ENCODE measurements around the gene TMEM208. TPM values are rescaled to one million over a fixed set of nuclear protein-coding genes. Genes with fewer than 3 reads are reported as not detected.

The TMEM208 gene
- total RNA-seq, 1 experiment from 2014 or later: 37.1 TPM

- DNase-seq (ENCODE audit: low read depth): no peak
Observed at GRCh38 chr16:67250045-67250327, 23.1 kb downstream of the TMEM208 start.

- DNase-seq (ENCODE audit: low read depth): no peak
Observed at GRCh38 chr16:67252609-67253497, 25.9 kb downstream of the TMEM208 start.

DNA sequence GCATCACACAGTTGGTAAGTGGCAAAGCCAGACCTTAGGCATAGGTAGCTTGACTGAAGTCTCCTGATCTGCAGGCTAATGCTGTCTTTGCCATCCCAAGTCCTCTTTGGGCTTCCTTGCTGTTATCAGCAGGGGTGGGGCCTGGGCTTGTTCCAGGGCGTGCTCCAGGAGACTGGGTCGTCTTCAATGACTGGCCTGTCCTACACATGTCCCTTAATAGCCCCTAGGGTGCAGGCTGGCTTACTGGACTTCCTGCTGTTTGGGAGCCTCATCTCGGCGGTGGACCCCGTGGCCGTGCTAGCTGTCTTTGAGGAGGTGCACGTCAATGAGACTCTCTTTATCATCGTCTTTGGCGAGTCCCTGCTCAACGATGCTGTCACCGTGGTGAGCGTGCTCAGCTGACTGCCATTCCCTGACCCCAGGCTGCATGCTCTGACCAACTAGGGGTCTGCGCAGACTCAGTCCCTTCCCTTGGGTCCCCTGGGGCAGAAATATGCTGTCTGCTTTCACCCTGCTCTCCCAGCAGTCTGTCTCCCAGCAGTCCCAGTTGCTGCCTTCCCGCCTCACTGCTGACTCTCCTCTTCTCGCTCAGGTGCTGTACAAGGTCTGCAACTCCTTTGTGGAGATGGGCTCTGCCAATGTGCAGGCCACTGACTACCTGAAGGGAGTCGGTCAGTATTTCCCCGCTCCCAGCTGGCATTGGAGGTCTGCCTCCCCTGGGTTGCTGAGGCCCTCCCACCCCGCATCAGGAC, 28.0 kb downstream of the TMEM208 start:
- DNase-seq (ENCODE audit: low read depth): no peak

DNA sequence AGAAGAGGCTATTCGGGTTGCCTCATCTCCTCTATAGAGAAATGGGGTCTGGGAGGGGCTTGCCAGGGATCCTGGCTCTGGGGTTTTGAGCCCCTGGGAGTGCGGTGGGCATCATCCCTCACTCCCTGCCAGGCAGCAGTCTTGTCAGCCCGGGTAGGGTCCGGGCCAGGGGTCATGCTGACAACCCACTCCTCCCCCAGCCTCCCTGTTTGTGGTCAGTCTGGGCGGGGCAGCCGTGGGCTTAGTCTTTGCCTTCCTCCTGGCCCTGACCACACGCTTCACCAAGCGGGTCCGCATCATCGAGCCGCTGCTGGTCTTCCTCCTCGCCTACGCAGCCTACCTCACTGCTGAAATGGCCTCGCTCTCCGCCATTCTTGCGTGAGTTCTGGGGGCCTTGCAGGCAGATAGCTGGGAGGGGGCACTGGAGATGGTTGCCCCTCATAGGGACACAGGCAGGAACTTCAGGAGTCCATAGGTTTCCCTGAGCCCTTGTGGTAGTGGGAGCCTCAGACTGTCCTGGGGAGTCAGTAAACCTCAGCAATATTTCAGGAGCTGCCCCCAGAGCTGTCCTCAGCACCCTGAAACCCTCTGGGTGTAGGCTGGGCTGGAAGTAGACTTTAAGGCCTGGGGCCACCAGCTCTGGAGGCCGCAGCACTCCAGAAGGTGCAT, 28.8 kb downstream of the TMEM208 start:
- DNase-seq (ENCODE audit: low read depth): no peak

- DNase-seq (ENCODE audit: low read depth): no peak
Observed at GRCh38 chr16:67256701-67257230, 29.8 kb downstream of the TMEM208 start.

DNA sequence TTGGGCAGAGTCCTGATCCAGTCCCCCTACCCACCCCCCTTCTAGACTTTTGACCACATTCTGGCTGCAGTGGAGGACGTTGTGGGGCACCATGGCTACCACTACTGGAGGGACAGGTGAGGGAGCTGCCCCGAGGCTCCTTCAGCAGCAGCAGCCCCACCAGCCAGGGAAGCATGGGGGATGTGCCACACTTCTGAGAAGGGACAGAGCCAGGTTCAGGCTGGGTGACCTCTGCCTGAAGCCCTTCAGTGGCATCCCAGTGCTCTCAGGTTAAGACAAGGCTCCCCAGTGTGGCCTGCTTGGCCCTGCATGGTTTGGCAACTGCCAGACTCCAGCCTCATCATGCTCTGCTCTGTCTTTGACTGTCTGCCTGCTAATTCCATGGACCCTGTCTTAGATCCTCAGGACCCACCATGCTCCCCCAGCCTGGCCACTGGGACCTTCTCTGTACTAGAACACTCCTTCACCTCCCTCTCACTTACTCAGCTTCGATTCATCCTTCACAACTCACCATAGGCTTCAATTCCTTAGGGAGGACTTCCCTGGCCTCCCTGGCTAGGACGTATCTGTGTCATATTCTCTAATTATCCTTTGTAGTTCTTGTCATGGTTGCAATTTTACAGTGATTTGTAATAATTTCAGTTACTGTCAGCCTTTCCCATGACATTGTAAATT, 30.7 kb downstream of the TMEM208 start:
- DNase-seq (ENCODE audit: low read depth): no peak

DNA sequence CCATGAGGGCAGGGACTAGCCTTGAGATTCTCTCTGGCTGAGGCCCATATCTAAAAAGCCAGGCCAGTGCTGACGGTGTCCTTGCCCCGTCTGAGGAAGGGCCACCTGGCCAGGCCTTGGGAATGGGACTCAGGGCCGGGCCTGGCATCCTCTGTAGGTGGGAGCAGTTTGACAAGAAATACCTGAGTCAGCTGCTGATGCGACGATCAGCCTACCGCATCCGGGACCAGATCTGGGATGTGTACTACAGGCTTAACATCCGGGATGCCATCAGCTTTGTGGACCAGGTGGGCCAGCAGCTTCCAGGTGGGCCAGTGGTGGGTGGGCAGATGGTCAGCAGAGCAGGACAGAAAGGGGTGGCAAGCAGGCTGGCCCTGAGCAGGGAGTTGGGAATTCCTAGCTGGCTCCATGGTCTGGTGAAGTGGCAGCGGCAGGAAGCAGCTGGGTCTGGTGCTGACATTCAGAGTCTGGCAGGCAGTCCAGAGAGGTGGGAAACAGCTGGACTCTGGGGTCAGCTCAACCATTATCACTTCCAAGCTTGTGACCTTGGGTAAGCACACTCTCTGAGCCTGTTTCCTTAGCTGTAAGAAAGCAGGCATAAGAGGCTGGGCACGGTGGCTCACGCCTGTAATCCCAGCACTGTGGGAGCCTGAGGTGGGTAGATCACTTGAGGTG, 31.4 kb downstream of the TMEM208 start:
- no peak for DNase-seq (ENCODE audit: low read depth)

- DNase-seq (ENCODE audit: low read depth): no peak
Observed at GRCh38 chr16:67259705-67260104, 32.8 kb downstream of the TMEM208 start.

- DNase-seq (ENCODE audit: low read depth): peak; percentile 61
Observed at GRCh38 chr16:67260426-67261063, 33.6 kb downstream of the TMEM208 start.

DNA sequence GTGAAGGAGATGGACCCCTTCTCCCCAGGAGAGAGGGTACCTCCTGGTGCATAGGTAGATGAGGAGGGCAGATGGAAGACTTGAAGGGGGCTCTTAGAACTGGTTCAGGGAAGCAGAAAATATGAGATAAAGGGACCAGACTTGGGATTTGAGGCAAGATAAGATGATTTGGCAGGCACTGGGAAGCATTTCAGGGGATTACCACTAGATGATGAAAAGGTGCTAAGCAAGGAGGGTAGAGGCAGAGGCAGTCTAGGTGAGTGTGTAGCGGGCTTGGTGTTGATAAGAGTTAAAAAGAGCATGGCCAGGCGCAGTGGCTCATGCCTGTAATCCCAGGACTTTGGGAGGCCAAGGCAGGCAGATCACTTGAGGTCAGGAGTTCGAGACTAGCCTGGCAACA, 36.3 kb downstream of the TMEM208 start:
- DNase-seq (ENCODE audit: low read depth): no peak

DNA sequence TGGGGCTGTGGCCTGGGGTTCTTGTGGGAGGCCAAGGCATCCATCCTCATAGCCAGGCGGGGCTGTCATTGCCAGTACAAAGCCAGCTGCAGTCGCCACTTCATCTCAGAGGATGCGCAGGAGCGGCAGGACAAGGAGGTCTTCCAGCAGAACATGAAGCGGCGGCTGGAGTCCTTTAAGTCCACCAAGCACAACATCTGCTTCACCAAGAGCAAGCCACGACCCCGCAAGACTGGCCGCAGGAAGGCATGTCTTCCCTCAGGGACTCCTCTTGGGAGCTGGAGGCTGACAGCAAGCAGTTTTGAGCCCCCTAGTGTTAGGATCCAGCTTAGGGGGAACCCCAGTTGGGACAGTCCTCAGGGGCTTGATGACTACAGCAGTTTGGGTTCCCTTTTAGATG, 37.3 kb downstream of the TMEM208 start:
- DNase-seq (ENCODE audit: low read depth): no peak

DNA sequence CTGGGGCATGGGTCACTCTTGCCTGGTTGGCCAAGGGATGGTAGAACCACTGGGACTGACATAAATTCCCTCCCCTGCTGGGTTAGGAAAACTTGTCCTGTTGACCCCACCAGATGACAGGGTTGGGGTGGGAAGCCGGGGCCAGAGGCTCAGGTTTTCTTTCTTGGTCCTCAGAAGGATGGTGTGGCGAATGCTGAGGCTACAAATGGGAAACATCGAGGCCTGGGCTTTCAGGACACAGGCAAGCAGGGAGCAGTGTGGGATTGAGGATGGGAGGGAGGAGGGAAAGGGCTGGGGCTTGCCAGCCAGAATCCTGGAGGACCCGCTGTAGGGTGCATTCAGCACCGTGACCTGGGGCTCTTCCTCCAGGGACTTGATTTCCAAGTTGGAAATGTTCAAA, 37.9 kb downstream of the TMEM208 start:
- DNase-seq (ENCODE audit: low read depth): no peak

- DNase-seq (ENCODE audit: low read depth): no peak
Observed at GRCh38 chr16:67265834-67266233, 38.9 kb downstream of the TMEM208 start.

- DNase-seq (ENCODE audit: low read depth): peak; percentile 96
Observed at GRCh38 chr16:67268136-67268579, 41.2 kb downstream of the TMEM208 start.

DNA sequence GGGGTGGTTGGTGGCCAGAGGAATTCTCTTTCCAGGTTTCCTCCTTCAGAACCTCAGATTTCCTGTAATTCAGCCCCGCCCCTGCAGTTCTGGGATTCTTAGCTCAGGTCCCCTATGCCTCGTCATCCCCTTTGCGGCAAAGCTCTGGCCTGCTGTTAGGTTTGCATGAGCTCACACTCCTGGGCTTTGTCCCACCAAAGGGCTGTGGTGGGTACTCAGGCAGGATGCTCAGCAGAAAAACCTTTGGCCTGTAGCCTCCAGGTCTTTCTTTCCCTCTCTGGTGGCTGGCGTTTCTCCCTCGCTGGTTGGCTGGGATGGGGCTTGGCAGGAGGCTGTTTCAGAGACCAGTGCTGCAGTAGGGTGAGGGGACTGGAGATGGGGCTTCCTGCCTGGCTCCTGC, 42.8 kb downstream of the TMEM208 start:
- DNase-seq (ENCODE audit: low read depth): no peak

DNA sequence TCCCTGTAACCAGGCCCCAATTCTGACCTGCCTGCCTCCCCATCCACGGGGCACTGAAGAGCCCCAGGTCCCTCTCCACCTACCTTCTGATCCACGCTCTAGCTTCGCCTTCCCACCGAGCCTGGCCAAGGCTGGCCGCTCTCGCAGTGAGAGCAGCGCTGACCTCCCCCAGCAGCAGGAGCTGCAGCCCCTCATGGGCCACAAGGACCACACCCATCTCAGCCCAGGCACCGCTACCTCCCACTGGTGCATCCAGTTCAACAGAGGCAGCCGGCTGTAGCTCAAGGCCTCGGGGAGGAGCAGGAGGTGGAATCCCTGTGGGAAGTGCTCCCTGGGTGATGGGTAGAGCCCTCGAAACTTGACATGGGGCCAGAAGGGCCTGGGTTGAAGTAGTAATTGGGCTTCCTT, 44.0 kb downstream of the TMEM208 start:
- no peak for DNase-seq (ENCODE audit: low read depth)

DNA sequence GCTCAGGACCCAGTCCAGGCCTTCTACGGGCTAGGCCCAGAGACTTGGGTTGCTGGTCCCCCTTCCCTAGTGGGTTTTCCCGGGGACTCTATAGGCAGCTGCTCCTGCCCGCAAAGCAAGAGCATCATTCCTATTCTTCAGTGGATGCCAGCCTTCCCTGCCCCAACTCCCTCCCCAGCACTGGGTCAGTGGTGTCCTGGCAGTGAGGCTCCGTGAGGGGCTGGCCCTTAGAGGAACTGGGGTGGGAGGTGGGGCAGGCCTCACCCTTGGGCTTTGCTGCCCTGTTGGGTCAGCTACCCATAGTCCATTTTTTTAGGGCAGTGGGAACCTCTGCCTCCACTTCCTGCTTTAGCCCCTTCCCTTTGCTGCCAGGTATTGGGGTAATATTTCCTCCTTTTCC, 44.5 kb downstream of the TMEM208 start:
- no peak for DNase-seq (ENCODE audit: low read depth)

DNA sequence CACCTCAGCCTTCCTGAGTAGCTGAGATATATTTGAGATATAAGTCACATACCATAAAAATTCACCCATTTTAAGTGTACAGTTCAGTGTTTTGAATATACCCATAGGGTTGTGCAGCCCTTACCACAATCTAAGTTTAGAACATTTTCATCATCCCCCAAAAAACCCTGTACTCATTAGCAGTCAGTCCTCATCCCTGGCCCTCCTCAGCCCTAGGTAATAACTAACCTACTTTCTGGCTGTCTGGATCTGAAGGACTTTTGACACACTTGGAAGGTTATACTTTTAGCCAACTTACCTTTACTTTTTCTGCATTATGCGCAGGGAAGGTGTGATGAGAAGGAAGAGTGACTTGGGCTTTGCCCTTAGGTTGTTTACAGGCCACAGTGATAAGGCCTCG, 48.4 kb downstream of the TMEM208 start:
- no peak for DNase-seq (ENCODE audit: low read depth)

- peak; percentile 99 for DNase-seq (ENCODE audit: low read depth)
Observed at GRCh38 chr16:67277294-67277998, 50.5 kb downstream of the TMEM208 start.
